Effector memory CD4-positive, alpha-beta T cell (primary cell): ENCODE data around the gene GEMIN8.

Experiments
- DNase-seq, 3 donors: peaks; one replicate each; pipeline ENCODE4 v3.0.0-alpha.2; 2020
- H3K27ac ChIP-seq: 2 replicates; pipeline ENCODE4 v1.7.0; 2013; ENCODE audit warnings: mild to moderate bottlenecking, low read length, moderate library complexity; ENCODE audit not compliant: insufficient read depth, poor library complexity, severe bottlenecking
- H3K27me3 ChIP-seq: replicated peaks from 2 replicates; pipeline ENCODE4 v1.7.0; 2013; ENCODE audit warnings: mild to moderate bottlenecking, low read length; ENCODE audit not compliant: insufficient read depth, control insufficient read depth, poor library complexity, severe bottlenecking
- H3K36me3 ChIP-seq: 2 replicates; pipeline ENCODE4 v1.7.0; 2013; ENCODE audit warnings: mild to moderate bottlenecking, low read length, moderate library complexity; ENCODE audit not compliant: control insufficient read depth, insufficient read depth
- H3K4me1 ChIP-seq: 2 replicates; pipeline ENCODE4 v1.7.0; 2013; ENCODE audit warnings: low read length, mild to moderate bottlenecking; ENCODE audit not compliant: control insufficient read depth, insufficient read depth, poor library complexity, severe bottlenecking
- H3K4me3 ChIP-seq: 2 replicates; pipeline ENCODE4 v1.7.0; 2013; ENCODE audit warnings: low read length, low read depth, mild to moderate bottlenecking; ENCODE audit not compliant: insufficient read depth, poor library complexity, severe bottlenecking
- H3K9me3 ChIP-seq: 2 replicates; pipeline ENCODE4 v1.7.0; 2013; ENCODE audit warnings: mild to moderate bottlenecking, low read length, moderate library complexity; ENCODE audit not compliant: control insufficient read depth

GEMIN8 gene

GRCh38 chrX:14022019-14022418, 7.7 kb downstream of the GEMIN8 start:
- peaks cover 8% of the 10 kb centered on the region for H3K36me3 ChIP-seq
- peaks cover under 1% of the 10 kb centered on the region for H3K4me1 ChIP-seq
- H3K27ac ChIP-seq, result no peak overlapping the region
- no peaks in the 10 kb centered on the region for H3K27me3 ChIP-seq
- no peak overlapping the region for H3K4me3 ChIP-seq
- DNase-seq, result no peak
- H3K9me3 ChIP-seq, result no peaks in the 10 kb centered on the region

DNA sequence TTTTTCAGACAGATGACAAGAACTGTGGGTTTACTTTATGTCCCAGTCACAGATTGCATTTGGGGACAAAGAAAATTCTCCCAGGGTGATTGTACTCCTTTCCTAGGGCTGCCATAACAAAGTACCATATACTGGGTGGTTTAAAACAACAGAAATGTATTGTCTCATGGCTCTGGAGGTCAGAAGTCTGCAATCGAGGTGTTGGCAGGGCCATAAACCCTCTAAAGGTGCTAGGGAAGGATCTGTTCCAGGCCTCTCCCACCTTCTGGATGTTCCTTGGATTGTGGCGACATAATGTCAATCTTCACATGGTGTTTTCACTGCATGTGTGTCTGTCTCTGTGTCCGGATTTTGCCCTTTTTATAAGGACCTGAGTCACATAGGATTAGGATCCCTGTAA, 12.3 kb downstream of the GEMIN8 start:
- Histone ChIP-seq H3K4me1 (no peaks in the 10 kb centered on the region), H3K27ac (no peak overlapping the region), H3K27me3 (no peaks in the 10 kb centered on the region), H3K36me3 (peaks cover 9% of the 10 kb centered on the region), H3K4me3 (no peak overlapping the region), H3K9me3 (no peaks in the 10 kb centered on the region)
- DNase-seq, result no peak

GRCh38 chrX:14015941-14016340, 13.8 kb downstream of the GEMIN8 start:
- Histone ChIP-seq H3K27ac (no peak overlapping the region), H3K36me3 (peaks cover 9% of the 10 kb centered on the region), H3K27me3 (no peaks in the 10 kb centered on the region), H3K9me3 (no peaks in the 10 kb centered on the region), H3K4me1 (no peaks in the 10 kb centered on the region), H3K4me3 (no peak overlapping the region)
- DNase-seq, result no peak

GRCh38 chrX:14015294-14015693, 14.4 kb downstream of the GEMIN8 start:
- Histone ChIP-seq H3K9me3 (no peaks in the 10 kb centered on the region), H3K27me3 (no peaks in the 10 kb centered on the region), H3K36me3 (peaks cover 9% of the 10 kb centered on the region), H3K27ac (no peak overlapping the region), H3K4me1 (no peaks in the 10 kb centered on the region), H3K4me3 (no peak overlapping the region)
- no peak for DNase-seq

DNA sequence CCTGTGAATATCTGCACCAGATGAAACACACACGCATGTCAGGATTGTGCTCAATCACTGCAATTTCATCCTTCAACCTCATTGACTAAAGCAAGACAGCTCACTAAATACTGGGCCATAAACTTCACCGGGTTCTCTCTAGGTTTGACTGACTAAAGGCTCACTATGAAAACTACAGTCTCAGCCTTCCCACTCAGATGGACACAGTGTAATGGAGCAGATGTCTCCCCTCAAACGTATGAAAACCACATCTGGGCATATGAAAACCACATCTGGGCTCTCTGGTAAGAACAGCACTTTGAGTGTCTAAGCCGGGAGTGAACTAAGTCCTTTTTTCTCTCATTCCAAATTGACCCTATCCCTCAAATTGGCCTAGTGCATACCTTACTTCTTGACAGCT, 15.2 kb downstream of the GEMIN8 start:
- Histone ChIP-seq H3K27ac (no peak overlapping the region), H3K9me3 (no peaks in the 10 kb centered on the region), H3K36me3 (peaks cover 7% of the 10 kb centered on the region), H3K4me1 (no peaks in the 10 kb centered on the region), H3K27me3 (no peaks in the 10 kb centered on the region), H3K4me3 (no peak overlapping the region)
- DNase-seq, result no peak

DNA sequence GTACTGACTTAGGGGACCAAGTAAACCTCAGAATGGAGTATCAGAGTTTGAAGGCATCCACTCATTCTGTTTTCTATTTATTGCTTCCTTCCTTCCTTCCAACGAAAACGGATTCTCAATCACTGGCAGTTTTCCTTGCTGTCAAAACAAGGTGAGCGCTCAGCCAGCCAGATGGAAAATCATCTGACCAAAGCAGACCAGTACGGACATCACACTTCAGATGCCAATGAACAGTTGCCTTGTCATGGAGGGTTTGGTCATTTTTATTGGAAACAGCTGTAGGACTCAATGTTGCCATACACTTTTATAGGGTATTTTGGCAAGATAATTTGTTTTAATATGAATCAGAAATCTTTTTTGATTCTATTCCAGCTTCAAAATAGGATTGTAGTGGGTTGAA, 16.6 kb downstream of the GEMIN8 start:
- Histone ChIP-seq H3K27me3 (no peaks in the 10 kb centered on the region), H3K4me3 (no peak overlapping the region)

GRCh38 chrX:14010566-14010965, 19.1 kb downstream of the GEMIN8 start:
- Histone ChIP-seq H3K4me3 (no peak overlapping the region), H3K36me3 (peaks cover 10% of the 10 kb centered on the region), H3K4me1 (no peaks in the 10 kb centered on the region), H3K27ac (no peak overlapping the region), H3K27me3 (no peaks in the 10 kb centered on the region), H3K9me3 (no peaks in the 10 kb centered on the region)
- DNase-seq, result no peak

More for the DNA sequence above, 16.6 kb downstream of the GEMIN8 start:
- Histone ChIP-seq H3K27ac (no peak overlapping the region), H3K4me1 (no peaks in the 10 kb centered on the region), H3K36me3 (peaks cover 14% of the 10 kb centered on the region), H3K9me3 (no peaks in the 10 kb centered on the region)
- no peak for DNase-seq

- no peak for DNase-seq
- Histone ChIP-seq H3K4me1 (no peaks in the 10 kb centered on the region), H3K4me3 (no peak overlapping the region), H3K9me3 (no peaks in the 10 kb centered on the region), H3K36me3 (peaks cover 14% of the 10 kb centered on the region), H3K27ac (no peak overlapping the region), H3K27me3 (no peaks in the 10 kb centered on the region)
Observed at GRCh38 chrX:14006540-14006939, 23.2 kb downstream of the GEMIN8 start.

DNA sequence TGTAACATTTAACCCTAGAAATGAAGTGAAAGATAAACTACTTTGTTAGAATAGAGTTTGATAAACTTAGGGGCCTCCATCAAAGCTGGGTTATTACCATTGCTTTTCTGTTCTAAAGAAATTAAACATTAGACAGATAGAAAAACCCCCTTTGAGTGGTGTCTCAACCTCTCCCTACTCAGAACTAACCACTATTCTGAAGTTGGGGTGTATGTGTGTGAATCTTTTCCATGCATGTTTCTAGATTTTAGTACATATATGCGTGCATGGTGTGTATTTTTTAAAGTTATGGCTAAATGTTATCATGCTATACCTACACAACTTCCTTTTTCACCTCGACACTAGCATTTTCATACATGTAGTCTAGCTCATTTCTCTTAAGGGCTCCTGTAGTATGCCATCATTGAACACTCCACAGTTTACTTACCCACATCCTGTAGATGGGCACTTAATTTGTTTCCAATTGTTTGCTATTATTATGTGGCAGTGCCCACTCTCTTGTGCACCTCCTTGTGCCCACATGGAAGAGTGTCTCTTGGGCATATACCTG, 25.7 kb downstream of the GEMIN8 start:
- no peak overlapping the region for H3K27ac ChIP-seq
- peaks cover 13% of the 10 kb centered on the region for H3K36me3 ChIP-seq
- no peaks in the 10 kb centered on the region for H3K9me3 ChIP-seq
- H3K4me1 ChIP-seq, result no peaks in the 10 kb centered on the region
- H3K4me3 ChIP-seq, result no peak overlapping the region
- no peaks in the 10 kb centered on the region for H3K27me3 ChIP-seq
- DNase-seq, result no peak

- Histone ChIP-seq H3K36me3 (peaks cover 4% of the 10 kb centered on the region), H3K9me3 (no peaks in the 10 kb centered on the region), H3K4me3 (no peak overlapping the region), H3K27me3 (no peaks in the 10 kb centered on the region), H3K27ac (no peak overlapping the region), H3K4me1 (no peaks in the 10 kb centered on the region)
- no peak for DNase-seq
Observed at GRCh38 chrX:14003028-14003427, 26.7 kb downstream of the GEMIN8 start.
